ENCODE results near the gene ZYG11A. TPM values are rescaled to one million over a fixed set of nuclear protein-coding genes. Genes with fewer than 3 reads are reported as not detected.

ZYG11A gene
- total and polyA plus RNA-seq, 2 of the 8 experiments (the other 6 are each of a cell fraction or from before 2014, with no cell fraction given): 0.89 to 2.6 TPM

DNA sequence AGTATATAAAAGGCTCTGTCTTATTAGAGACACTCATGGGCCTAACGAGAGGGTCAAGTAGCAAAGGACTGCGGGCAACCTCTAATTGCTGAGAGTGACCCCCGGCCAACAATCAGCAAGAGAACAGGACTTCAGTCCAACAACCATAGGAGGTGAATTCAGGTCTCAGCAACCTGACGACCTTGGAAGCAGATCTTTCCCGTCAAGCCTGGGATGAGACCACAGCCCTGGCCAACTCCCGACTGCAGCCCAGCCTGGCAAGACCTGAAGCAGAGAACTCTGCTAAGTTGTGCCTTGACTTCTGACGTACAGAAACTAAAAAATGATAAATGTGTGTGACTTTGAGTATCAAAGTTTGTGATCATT lies 73.3 kb downstream of the ZYG11A start:
- Histone ChIP-seq H3K27me3 (replicated peaks in 1 of 4; ENCODE audit: control insufficient read depth in 3 of 4, extremely low read depth in 1 of 4, insufficient read depth in 3 of 4, low read length in 3 of 4) (peaks cover 3 to 13% (median 8%) of the 10 kb centered on the region in 4 experiments; a peak in 6 of 7 replicates), H3K18ac (ENCODE audit: extremely low read depth, low read length) (no peak overlapping the region), H2BK120ac (replicated peaks; ENCODE audit: low read depth, low read length) (no peak overlapping the region), H2BK5ac (ENCODE audit: low read depth, low read length) (no peak overlapping the region), H3K9me3 (ENCODE audit: insufficient read depth in 2 of 2, low read depth in 1 of 2, low read length in 1 of 2) (no peaks in the 10 kb centered on the region; a peak in 1 of 4 replicates), H3K9ac (replicated peaks in 1 of 4; ENCODE audit: extremely low read depth in 1 of 4, low read depth in 3 of 4, low read length in 3 of 4) (no peak overlapping the region), H3K23ac (ENCODE audit: insufficient read length) (no peak overlapping the region), H3K27ac (ENCODE audit: low read depth, low read length) (no peak overlapping the region), H2BK20ac (ENCODE audit: low read length) (no peak overlapping the region), H3K4me2 (ENCODE audit: insufficient read depth in 1 of 2, low read depth in 2 of 2, low read length in 2 of 2) (no peak overlapping the region), H2BK15ac (ENCODE audit: low read length) (no peak overlapping the region), H3K79me2 (ENCODE audit: control insufficient read depth in 1 of 2, insufficient read depth in 2 of 2, low read length in 2 of 2) (no peaks in the 10 kb centered on the region), H3K36me3 (ENCODE audit: control insufficient read depth in 2 of 4, insufficient read depth in 4 of 4, low read length in 3 of 4) (no peaks in the 10 kb centered on the region), H4K91ac (replicated peaks; ENCODE audit: insufficient read length, low read length) (no peak overlapping the region), H3K4ac (replicated peaks; ENCODE audit: insufficient read length, low read depth, low read length) (no peak overlapping the region), H4K20me1 (replicated peaks in 1 of 2; ENCODE audit: control insufficient read depth in 1 of 2, insufficient read depth in 2 of 2, low read length in 2 of 2) (peaks cover 1 to 2% of the 10 kb centered on the region in 2 experiments), H3K14ac (ENCODE audit: insufficient read length) (no peak overlapping the region), H2AFZ (ENCODE audit: low read length) (no peak overlapping the region), H4K8ac (ENCODE audit: extremely low read depth, insufficient read depth, low read length) (no peak overlapping the region), H3K4me3 (ENCODE audit: extremely low read depth in 1 of 4, insufficient read depth in 2 of 4, low read depth in 3 of 4, low read length in 4 of 4) (no peak overlapping the region), H2BK12ac (ENCODE audit: low read depth, low read length) (no peak overlapping the region), H2AK5ac (ENCODE audit: low read depth, low read length) (no peak overlapping the region), H3K79me1 (ENCODE audit: low read depth, low read length) (peaks cover 5% of the 10 kb centered on the region), H4K5ac (ENCODE audit: insufficient read length, low read depth, low read length) (no peak overlapping the region), H3K4me1 (replicated peaks in 1 of 4; ENCODE audit: control insufficient read depth in 3 of 4, insufficient read depth in 4 of 4, low read length in 3 of 4) (peaks cover 0 to 4% (median 0%) of the 10 kb centered on the region in 4 experiments; a peak in 3 of 7 replicates), H3K56ac (replicated peaks; ENCODE audit: insufficient read length, low read depth, low read length) (no peak overlapping the region), H3K23me2 (ENCODE audit: low read depth, low read length) (peaks cover 1% of the 10 kb centered on the region; the same call in 1 of the 2 replicates)
- DNase-seq (ENCODE audit: low read depth in 1 of 2, low spot score in 2 of 2): no peak
- POLR2A ChIA-PET (ENCODE audit: partially characterized antibody): no interaction called here
- CTCF ChIA-PET (ENCODE audit: partially characterized antibody): interaction anchor here (6.1 kb wide), 1 partner anchor 10 kb away, joined by 39 read pairs; no protein-coding TSS in a partner anchor
- no peak for FAIRE-seq
- 85% methylated on average over 7 of the region's 7 CpGs; no CpG with 5 or more reads in 1 of the 2 experiments for WGBS, 2 experiments (ENCODE audit: extremely low coverage in 1 of 2, insufficient coverage in 1 of 2, insufficient read length in 1 of 2, insufficient replicate concordance in 2 of 2, low coverage in 1 of 2, low lambda C conversion rate in 2 of 2, missing lambda C conversion rate in 1 of 2)
- TF ChIP-seq POU5F1 (IDR thresholded peaks at IDR 0.05; ENCODE audit: low read depth, low read length) (no peak), FOSL1 (IDR thresholded peaks at IDR 0.05; ENCODE audit: insufficient read depth, low read depth, low read length) (no peak), EP300 (IDR thresholded peaks at IDR 0.05; ENCODE audit: borderline replicate concordance in 1 of 2, low read depth in 2 of 2, low read length in 2 of 2) (no peak), SUZ12 (IDR thresholded peaks at IDR 0.05; ENCODE audit: low read length) (no peak), SIRT6 (IDR thresholded peaks at IDR 0.05; ENCODE audit: low read length) (no peak), RFX5 (IDR thresholded peaks at IDR 0.05; ENCODE audit: borderline replicate concordance, low read depth, low read length) (no peak), BCL11A (IDR thresholded peaks at IDR 0.05; ENCODE audit: low read depth in 2 of 2, low read length in 2 of 2) (no peak), GTF2F1 (IDR thresholded peaks at IDR 0.05; ENCODE audit: borderline replicate concordance, low read depth, low read length) (no peak), ASH2L (IDR thresholded peaks at IDR 0.05; ENCODE audit: low read length) (no peak), NANOG (IDR thresholded peaks at IDR 0.05; ENCODE audit: insufficient read depth, low read depth, low read length, poor library complexity, severe bottlenecking) (no peak), EGR1 (IDR thresholded peaks at IDR 0.05; ENCODE audit: borderline replicate concordance, low read depth, low read length) (no peak), TCF12 (IDR thresholded peaks at IDR 0.05; ENCODE audit: low read depth, low read length) (no peak), RAD21 (IDR thresholded peaks at IDR 0.05 in 1 of 2, conservative IDR thresholded peaks at IDR 0.05 in 1 of 2; ENCODE audit: low read depth in 2 of 2, low read length in 2 of 2) (no peak)
